Measurements from ENCODE around the gene NUTM2E. TPM values are rescaled to one million over a fixed set of nuclear protein-coding genes. Genes with fewer than 3 reads are reported as not detected.
"Not testable (repeated sequence)": the region's sequence is repeated elsewhere in the genome, so short reads cannot be mapped to it uniquely, and the experiment has no call there.

The NUTM2E gene
- total RNA-seq, 1 experiment from 2014 or later: not detected

DNA sequence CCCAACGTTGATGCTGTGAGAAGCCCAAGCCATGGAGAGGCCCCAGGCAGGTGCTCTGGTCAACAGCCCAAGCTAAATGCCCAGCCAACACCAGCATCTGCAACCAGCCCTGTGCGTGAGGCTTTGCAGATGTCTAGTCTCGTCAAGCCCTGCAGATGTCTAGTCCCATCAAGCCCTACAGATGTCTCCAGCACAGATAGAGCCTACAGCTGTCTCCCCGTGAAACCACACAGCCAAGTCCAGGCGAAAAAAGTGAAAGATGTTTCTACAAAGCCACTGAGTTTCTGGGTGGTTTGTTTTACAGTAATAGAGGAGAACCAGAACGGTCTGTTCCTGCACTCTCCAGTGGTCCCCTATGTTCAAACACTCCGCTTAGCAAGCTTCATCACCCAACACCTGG, 41.5 kb downstream of the NUTM2E start:
- H3K9me3 ChIP-seq (ENCODE audit: control insufficient read depth, low read depth, low read length); H3K23me2 ChIP-seq (ENCODE audit: insufficient read length, low read depth, low read length, poor library complexity, severe bottlenecking); H3K14ac ChIP-seq (ENCODE audit: insufficient read depth, low read length); H3K4ac ChIP-seq (ENCODE audit: low read depth, low read length); H3K79me1 ChIP-seq (ENCODE audit: insufficient read depth, low read depth, low read length, poor library complexity, severe bottlenecking); H2BK12ac ChIP-seq (ENCODE audit: insufficient read length, low read depth, low read length); H3K4me1 ChIP-seq (ENCODE audit: insufficient read depth, low read length); H3K27ac ChIP-seq (ENCODE audit: insufficient read length, low read depth, low read length); H2BK120ac ChIP-seq (ENCODE audit: low read depth, low read length, poor library complexity, severe bottlenecking); H4K20me1 ChIP-seq (ENCODE audit: control insufficient read depth, insufficient read depth, insufficient read length); H3K4me2 ChIP-seq (ENCODE audit: insufficient read depth, insufficient read length, low read length); H3K27ac Mint-ChIP-seq; H2AK5ac ChIP-seq (ENCODE audit: insufficient read length, low read length); H3T11ph ChIP-seq (ENCODE audit: low read length); H3K56ac ChIP-seq (ENCODE audit: insufficient read length, low read depth, low read length); H3K9me3 Mint-ChIP-seq; H3K18ac ChIP-seq (ENCODE audit: insufficient read length, low read depth, low read length); H4K8ac ChIP-seq (replicated peaks; ENCODE audit: insufficient read length, low read depth, low read length); H3K4me1 Mint-ChIP-seq; H2BK20ac ChIP-seq (ENCODE audit: low read depth, low read length, poor library complexity, severe bottlenecking); H2BK15ac ChIP-seq (ENCODE audit: low read depth, low read length); H3K36me3 Mint-ChIP-seq (ENCODE audit: insufficient read depth in 1 of 3, low read depth in 3 of 3); H3K9ac ChIP-seq (ENCODE audit: extremely low read depth, insufficient read length, low read length); H3K27me3 ChIP-seq (ENCODE audit: insufficient read depth, low read length); H3K79me2 ChIP-seq (ENCODE audit: insufficient read depth, low read length); H2AFZ ChIP-seq (ENCODE audit: low read length); H4K5ac ChIP-seq (ENCODE audit: insufficient read length, low read depth, low read length); H3K23ac ChIP-seq (ENCODE audit: insufficient read length, low read depth, low read length); H2BK5ac ChIP-seq (ENCODE audit: insufficient read length, low read length); H4K91ac ChIP-seq (ENCODE audit: insufficient read length, low read depth, low read length); DNase-seq; H3K27me3 Mint-ChIP-seq (ENCODE audit: low read depth); H3K4me3 Mint-ChIP-seq: not testable (repeated sequence)
- WGBS (ENCODE audit: extremely low coverage, insufficient read length, low lambda C conversion rate): no CpG with 5 or more reads among the region's 7 CpGs

DNA sequence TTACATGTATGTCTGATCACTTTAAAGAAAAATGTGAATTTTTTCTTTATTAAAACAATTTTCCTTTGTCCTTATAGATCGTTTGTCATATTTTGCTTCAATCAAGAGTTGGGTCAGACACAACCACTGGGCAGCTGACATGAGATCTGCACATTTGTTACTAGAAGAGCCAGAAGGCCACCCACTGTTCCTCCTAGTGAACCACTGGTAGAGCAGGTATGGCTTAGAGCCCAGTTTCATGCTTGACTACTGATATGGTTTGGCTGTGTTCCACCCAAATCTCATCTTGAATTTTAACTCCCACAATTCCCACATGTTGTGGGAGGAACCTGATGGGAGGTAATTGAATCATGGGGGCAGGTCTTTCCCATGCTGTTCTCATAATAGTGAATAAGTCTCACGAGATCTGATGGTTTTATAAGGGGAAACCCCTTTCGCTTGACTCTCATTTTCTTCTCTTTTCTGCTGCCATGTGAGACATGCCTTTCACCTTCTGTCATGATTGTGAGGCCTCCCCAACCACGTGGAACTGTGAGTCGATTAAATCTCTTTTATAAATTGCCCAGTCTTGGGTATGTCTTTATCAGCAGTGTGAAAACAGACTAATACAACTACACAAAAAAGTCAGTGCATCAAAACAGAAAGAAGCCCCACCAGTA, 43.0 kb downstream of the NUTM2E start:
- H3K27ac ChIP-seq (ENCODE audit: insufficient read length, low read depth, low read length); H4K8ac ChIP-seq (replicated peaks; ENCODE audit: insufficient read length, low read depth, low read length); H2AK5ac ChIP-seq (ENCODE audit: insufficient read length, low read length); DNase-seq; H2BK20ac ChIP-seq (ENCODE audit: low read depth, low read length, poor library complexity, severe bottlenecking); H3K23ac ChIP-seq (ENCODE audit: insufficient read length, low read depth, low read length); H2BK12ac ChIP-seq (ENCODE audit: insufficient read length, low read depth, low read length); H3K79me1 ChIP-seq (ENCODE audit: insufficient read depth, low read depth, low read length, poor library complexity, severe bottlenecking); H2BK5ac ChIP-seq (ENCODE audit: insufficient read length, low read length); H3K4me3 Mint-ChIP-seq; H3T11ph ChIP-seq (ENCODE audit: low read length); H2AFZ ChIP-seq (ENCODE audit: low read length); H3K4me1 ChIP-seq (ENCODE audit: insufficient read depth, low read length); H3K4me2 ChIP-seq (ENCODE audit: insufficient read depth, insufficient read length, low read length); H4K91ac ChIP-seq (ENCODE audit: insufficient read length, low read depth, low read length); H3K27ac Mint-ChIP-seq; H2BK120ac ChIP-seq (ENCODE audit: low read depth, low read length, poor library complexity, severe bottlenecking); H3K56ac ChIP-seq (ENCODE audit: insufficient read length, low read depth, low read length); H3K9ac ChIP-seq (ENCODE audit: extremely low read depth, insufficient read length, low read length); H2BK15ac ChIP-seq (ENCODE audit: low read depth, low read length); H3K27me3 Mint-ChIP-seq (ENCODE audit: low read depth); H3K27me3 ChIP-seq (ENCODE audit: insufficient read depth, low read length); H4K20me1 ChIP-seq (ENCODE audit: control insufficient read depth, insufficient read depth, insufficient read length); H3K36me3 Mint-ChIP-seq (ENCODE audit: insufficient read depth in 1 of 3, low read depth in 3 of 3); H3K23me2 ChIP-seq (ENCODE audit: insufficient read length, low read depth, low read length, poor library complexity, severe bottlenecking); H3K4ac ChIP-seq (ENCODE audit: low read depth, low read length); H3K79me2 ChIP-seq (ENCODE audit: insufficient read depth, low read length); H3K9me3 Mint-ChIP-seq; H4K5ac ChIP-seq (ENCODE audit: insufficient read length, low read depth, low read length); H3K4me1 Mint-ChIP-seq; H3K18ac ChIP-seq (ENCODE audit: insufficient read length, low read depth, low read length); H3K9me3 ChIP-seq (ENCODE audit: control insufficient read depth, low read depth, low read length); H3K14ac ChIP-seq (ENCODE audit: insufficient read depth, low read length): not testable (repeated sequence)
- no CpG with 5 or more reads among the region's 5 CpGs for WGBS (ENCODE audit: extremely low coverage, insufficient read length, low lambda C conversion rate)
